ENCODE results near the gene KRTAP16-1. TPM values are rescaled to one million over a fixed set of nuclear protein-coding genes. Genes with fewer than 3 reads are reported as not detected.

Gene KRTAP16-1
- total RNA-seq, 1 experiment from 2014 or later = not detected

DNA sequence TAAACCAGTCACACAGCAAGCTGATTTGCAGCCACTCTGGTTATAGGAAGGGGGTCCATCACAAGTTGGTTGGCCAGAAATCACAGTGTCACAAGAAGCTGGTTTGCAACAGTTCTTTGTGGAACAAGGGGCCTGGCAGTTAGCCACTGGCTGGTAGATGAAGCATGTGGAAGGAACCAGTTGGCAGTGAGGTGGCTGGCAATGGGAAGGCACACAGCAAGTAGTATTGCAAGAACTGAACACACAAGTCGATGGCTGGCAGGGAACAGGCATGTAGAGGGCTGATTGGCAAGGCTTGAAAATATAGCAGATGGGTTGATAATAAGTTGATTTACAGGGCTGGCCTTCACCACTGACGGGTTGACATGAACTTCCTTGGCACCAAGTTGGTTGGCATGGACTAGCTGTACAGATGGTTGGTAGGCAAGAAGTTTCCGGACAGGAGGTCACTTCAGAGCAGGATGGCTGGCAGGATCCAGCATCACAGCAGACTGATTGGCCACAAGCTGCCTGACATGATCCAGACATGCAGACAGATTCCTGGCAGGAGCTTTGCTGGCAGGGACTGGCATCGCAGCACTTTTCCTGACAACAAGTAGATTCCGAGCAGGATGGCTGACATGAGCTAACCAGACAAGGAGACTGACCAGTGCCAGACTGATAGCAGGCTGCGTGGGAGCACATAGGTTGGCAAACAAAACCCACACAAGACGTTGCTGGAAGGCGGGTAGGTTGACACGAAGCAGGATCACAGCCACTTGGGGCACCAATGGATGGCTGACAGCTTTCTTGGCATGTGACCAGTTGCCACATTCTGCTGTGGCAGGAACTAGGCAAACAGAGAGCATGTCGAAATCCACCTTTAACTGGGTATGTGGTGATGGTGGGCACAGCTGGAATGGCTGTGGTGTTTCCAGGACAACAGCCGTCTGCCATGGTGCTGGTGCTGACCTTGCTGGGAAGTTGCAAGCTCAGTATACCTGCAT lies 6.9 kb downstream of the KRTAP16-1 start, which contains the start of gene KRTAP29-1:
KRTAP29-1 (minus strand) TSS at position 936 of the 986 bp plus-strand sequence; CDS start at position 936, 0 bp downstream.
- Histone ChIP-seq H3K4me3 (ENCODE audit: low read length) (no peak within 1 kb of the TSS), H2AFZ (ENCODE audit: low read length) (no peak within 1 kb of the TSS), H3K27me3 (ENCODE audit: low read length) (no peaks in the 10 kb centered on the region), H3K36me3 (ENCODE audit: insufficient read depth, low read length) (no peaks in the 10 kb centered on the region), H3K9ac (ENCODE audit: low read length) (no peak within 1 kb of the TSS), H4K20me1 (ENCODE audit: insufficient read depth, low read depth, low read length) (no peaks in the 10 kb centered on the region), H3K4me2 (ENCODE audit: low read depth, low read length, poor library complexity, severe bottlenecking) (no peak within 1 kb of the TSS), H3K9me2 (replicated peaks; ENCODE audit: insufficient read depth, low read length) (no peaks in the 10 kb centered on the region), H3K27ac (ENCODE audit: low read length) (no peak within 1 kb of the TSS), H3K9me3 (ENCODE audit: low read length) (no peaks in the 10 kb centered on the region), H3K79me2 (ENCODE audit: low read length) (no peaks in the 10 kb centered on the region), H3K4me1 (ENCODE audit: low read length) (no peaks in the 10 kb centered on the region)
- no peak for DNase-seq

DNA sequence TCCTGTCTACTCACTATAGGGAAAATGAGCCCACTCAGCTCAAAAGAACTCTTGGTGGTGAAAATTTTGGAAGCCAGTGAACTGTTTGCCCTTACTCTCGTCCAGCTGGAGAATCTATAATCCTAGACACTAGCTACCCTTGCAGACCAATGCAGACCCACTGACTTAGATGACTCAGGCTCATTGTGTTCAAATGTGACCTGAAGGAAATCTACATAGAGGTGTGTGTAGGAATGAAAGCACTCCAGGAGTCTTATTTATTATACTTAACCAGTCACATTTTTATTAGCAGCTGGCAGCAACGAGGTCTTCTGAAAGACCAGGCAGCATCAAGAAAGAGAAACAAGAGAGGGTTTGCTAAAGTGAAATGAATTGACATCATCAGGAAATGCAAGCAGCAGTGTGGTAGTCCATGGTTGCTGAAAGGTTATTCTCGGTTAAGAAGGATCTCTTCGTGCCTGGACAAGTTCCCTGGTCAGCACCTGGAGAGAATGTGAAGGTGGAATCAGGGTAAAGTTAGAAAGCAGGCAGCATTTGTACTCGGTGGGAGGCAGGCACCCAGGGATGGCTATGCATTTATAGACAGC lies 7.8 kb downstream of the KRTAP16-1 start:
- Histone ChIP-seq H2AFZ (ENCODE audit: low read length) (no peak overlapping the region), H3K79me2 (ENCODE audit: low read length) (no peaks in the 10 kb centered on the region), H3K4me2 (ENCODE audit: low read depth, low read length, poor library complexity, severe bottlenecking) (no peak overlapping the region), H3K27ac (ENCODE audit: low read length) (no peak overlapping the region), H3K36me3 (ENCODE audit: insufficient read depth, low read length) (no peaks in the 10 kb centered on the region), H3K4me3 (ENCODE audit: low read length) (no peak overlapping the region), H3K4me1 (ENCODE audit: low read length) (no peaks in the 10 kb centered on the region), H3K9me3 (ENCODE audit: low read length) (no peaks in the 10 kb centered on the region), H3K9me2 (replicated peaks; ENCODE audit: insufficient read depth, low read length) (no peaks in the 10 kb centered on the region), H3K27me3 (ENCODE audit: low read length) (no peaks in the 10 kb centered on the region), H3K9ac (ENCODE audit: low read length) (no peak overlapping the region), H4K20me1 (ENCODE audit: insufficient read depth, low read depth, low read length) (no peaks in the 10 kb centered on the region)
- DNase-seq = no peak

DNA sequence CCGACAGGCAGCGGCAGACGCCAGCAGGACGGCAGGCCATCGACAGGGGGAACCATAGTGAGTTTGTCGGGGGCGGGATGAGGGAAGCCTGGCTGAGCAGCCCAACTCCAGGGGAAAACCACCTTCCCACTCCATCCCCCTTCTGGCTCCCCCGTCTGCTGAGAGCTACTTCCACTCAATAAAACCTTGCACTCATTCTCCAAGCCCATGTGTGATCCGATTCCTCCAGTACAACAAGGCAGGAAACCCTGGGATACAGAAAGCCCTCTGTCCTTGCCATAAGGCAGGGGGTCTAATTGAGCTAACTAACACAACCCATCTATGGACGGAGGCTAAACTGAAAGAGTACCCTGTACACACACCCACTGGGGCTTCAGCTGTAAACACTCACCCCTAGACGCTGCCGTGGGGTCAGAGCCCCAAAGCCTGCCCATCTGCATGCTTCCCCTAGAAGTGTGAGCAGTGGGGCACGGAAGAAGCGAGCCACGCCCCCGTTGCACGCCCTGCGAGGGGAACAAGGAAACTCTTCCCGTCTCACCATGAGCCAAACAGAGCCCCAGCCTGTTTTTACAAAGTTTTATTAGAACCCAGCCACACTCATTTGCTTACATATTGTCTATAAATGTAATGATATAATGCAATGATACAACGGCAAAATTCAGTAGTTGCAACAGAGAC lies 10.5 kb downstream of the KRTAP16-1 start:
- no peaks in the 10 kb centered on the region for H3K4me1 ChIP-seq (ENCODE audit: low read length)
- no peaks in the 10 kb centered on the region for H3K9me2 ChIP-seq (replicated peaks; ENCODE audit: insufficient read depth, low read length)
- H3K4me2 ChIP-seq (ENCODE audit: low read depth, low read length, poor library complexity, severe bottlenecking) = no peak overlapping the region
- no peaks in the 10 kb centered on the region for H4K20me1 ChIP-seq (ENCODE audit: insufficient read depth, low read depth, low read length)
- no peak overlapping the region for H3K9ac ChIP-seq (ENCODE audit: low read length)
- no peaks in the 10 kb centered on the region for H3K79me2 ChIP-seq (ENCODE audit: low read length)
- no peak overlapping the region for H3K27ac ChIP-seq (ENCODE audit: low read length)
- H3K9me3 ChIP-seq (ENCODE audit: low read length) = no peaks in the 10 kb centered on the region
- H3K27me3 ChIP-seq (ENCODE audit: low read length) = no peaks in the 10 kb centered on the region
- no peaks in the 10 kb centered on the region for H3K36me3 ChIP-seq (ENCODE audit: insufficient read depth, low read length)
- H2AFZ ChIP-seq (ENCODE audit: low read length) = no peak overlapping the region
- no peak for DNase-seq
- no peak overlapping the region for H3K4me3 ChIP-seq (ENCODE audit: low read length)

DNA sequence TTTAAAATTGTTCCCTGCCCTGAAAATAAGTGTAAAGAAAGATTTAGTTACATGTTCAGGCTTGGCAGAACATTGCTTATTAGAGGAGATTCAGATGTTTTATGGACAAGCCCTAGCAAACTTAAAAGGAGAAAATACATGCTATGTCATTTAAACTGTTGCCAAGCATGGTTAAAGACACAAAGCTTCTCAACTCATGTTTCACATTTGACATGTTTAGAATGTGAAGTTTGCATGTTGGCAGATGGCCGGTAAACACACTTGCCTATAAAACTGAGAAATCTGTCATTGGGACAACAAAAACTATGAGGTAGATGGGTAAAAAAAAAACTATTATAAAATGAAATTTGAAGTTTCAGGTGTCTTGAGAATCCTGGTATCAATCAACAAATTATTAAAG lies 12.3 kb downstream of the KRTAP16-1 start:
- H3K4me2 ChIP-seq (ENCODE audit: low read depth, low read length, poor library complexity, severe bottlenecking) = no peak overlapping the region
- H3K9ac ChIP-seq (ENCODE audit: low read length) = no peak overlapping the region
- no peaks in the 10 kb centered on the region for H3K36me3 ChIP-seq (ENCODE audit: insufficient read depth, low read length)
- H3K9me3 ChIP-seq (ENCODE audit: low read length) = no peaks in the 10 kb centered on the region
- H3K9me2 ChIP-seq (replicated peaks; ENCODE audit: insufficient read depth, low read length) = no peaks in the 10 kb centered on the region
- no peaks in the 10 kb centered on the region for H3K79me2 ChIP-seq (ENCODE audit: low read length)
- H3K4me1 ChIP-seq (ENCODE audit: low read length) = no peaks in the 10 kb centered on the region
- DNase-seq = no peak
- no peak overlapping the region for H3K4me3 ChIP-seq (ENCODE audit: low read length)
- H3K27ac ChIP-seq (ENCODE audit: low read length) = no peak overlapping the region
- no peak overlapping the region for H2AFZ ChIP-seq (ENCODE audit: low read length)
- no peaks in the 10 kb centered on the region for H3K27me3 ChIP-seq (ENCODE audit: low read length)
- H4K20me1 ChIP-seq (ENCODE audit: insufficient read depth, low read depth, low read length) = no peaks in the 10 kb centered on the region

DNA sequence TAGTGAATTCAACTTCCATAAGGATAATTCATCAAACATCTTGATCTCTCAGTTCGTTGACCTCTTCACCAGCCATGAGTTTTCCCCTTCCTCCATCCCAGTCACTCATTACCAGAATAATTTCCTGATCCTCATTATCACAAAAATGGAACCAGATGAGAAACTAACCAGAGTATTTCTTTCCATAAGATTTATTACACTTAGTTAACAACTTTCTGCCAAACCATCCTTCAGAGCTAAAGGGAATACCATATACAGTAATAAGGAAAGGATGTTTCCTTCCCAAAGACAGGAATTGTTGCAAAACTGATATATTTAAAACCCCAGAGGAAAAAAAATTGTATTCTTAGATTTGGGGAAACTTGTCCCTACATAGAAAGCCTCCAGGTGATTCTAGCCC lies 15.1 kb downstream of the KRTAP16-1 start:
- Histone ChIP-seq H3K9me3 (ENCODE audit: low read length) (no peaks in the 10 kb centered on the region), H3K27ac (ENCODE audit: low read length) (no peak overlapping the region), H3K27me3 (ENCODE audit: low read length) (no peaks in the 10 kb centered on the region), H3K4me1 (ENCODE audit: low read length) (no peaks in the 10 kb centered on the region), H3K4me3 (ENCODE audit: low read length) (no peak overlapping the region), H3K9me2 (replicated peaks; ENCODE audit: insufficient read depth, low read length) (no peaks in the 10 kb centered on the region), H3K9ac (ENCODE audit: low read length) (no peak overlapping the region), H3K36me3 (ENCODE audit: insufficient read depth, low read length) (no peaks in the 10 kb centered on the region), H3K4me2 (ENCODE audit: low read depth, low read length, poor library complexity, severe bottlenecking) (no peak overlapping the region), H3K79me2 (ENCODE audit: low read length) (no peaks in the 10 kb centered on the region), H4K20me1 (ENCODE audit: insufficient read depth, low read depth, low read length) (no peaks in the 10 kb centered on the region), H2AFZ (ENCODE audit: low read length) (no peak overlapping the region)
- no peak for DNase-seq

DNA sequence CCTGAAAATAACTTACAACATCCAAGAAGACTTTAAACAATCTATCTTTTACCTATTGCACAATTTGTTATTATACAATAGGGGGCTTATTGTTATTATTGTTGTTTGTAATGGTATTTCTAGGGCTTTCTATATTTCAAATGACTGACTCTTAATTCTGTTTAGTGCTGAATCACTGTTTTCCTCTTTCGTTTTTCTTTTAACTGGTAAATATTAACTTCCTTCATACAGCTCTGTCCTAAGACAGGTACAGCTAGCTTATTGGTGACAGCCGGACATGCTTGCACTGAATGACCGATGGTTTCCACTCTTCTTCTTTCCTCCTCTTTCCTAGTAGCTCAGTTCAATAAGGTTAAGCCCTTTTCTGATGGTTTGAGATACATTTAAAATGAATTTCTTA lies 22.1 kb downstream of the KRTAP16-1 start:
- no peaks in the 10 kb centered on the region for H3K9me3 ChIP-seq (ENCODE audit: low read length)
- DNase-seq = no peak
- no peak overlapping the region for H3K4me3 ChIP-seq (ENCODE audit: low read length)
- no peaks in the 10 kb centered on the region for H3K27me3 ChIP-seq (ENCODE audit: low read length)
- H3K4me2 ChIP-seq (ENCODE audit: low read depth, low read length, poor library complexity, severe bottlenecking) = no peak overlapping the region
- H3K79me2 ChIP-seq (ENCODE audit: low read length) = no peaks in the 10 kb centered on the region
- no peaks in the 10 kb centered on the region for H3K36me3 ChIP-seq (ENCODE audit: insufficient read depth, low read length)
- no peaks in the 10 kb centered on the region for H4K20me1 ChIP-seq (ENCODE audit: insufficient read depth, low read depth, low read length)
- no peaks in the 10 kb centered on the region for H3K9me2 ChIP-seq (replicated peaks; ENCODE audit: insufficient read depth, low read length)
- no peak overlapping the region for H3K27ac ChIP-seq (ENCODE audit: low read length)
- no peak overlapping the region for H2AFZ ChIP-seq (ENCODE audit: low read length)
- no peaks in the 10 kb centered on the region for H3K4me1 ChIP-seq (ENCODE audit: low read length)
- no peak overlapping the region for H3K9ac ChIP-seq (ENCODE audit: low read length)

DNA sequence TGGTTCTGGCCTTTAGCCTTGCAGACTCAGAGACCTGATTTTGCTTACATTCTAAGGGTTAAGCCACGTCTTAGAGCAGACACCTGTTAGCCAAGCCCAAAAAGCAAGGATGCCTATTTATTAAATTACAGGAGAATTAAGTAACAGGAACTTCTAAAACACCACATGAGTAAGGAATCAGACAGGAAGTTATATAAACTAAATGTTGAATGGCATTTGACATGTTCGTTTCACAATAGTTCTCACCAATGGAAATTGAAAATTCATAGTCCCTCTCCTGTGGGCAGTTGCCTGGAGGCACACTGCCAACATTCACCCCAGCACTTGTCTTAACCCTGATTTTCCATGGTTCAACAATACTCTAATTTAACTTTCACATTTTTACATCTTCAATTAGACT lies 24.6 kb downstream of the KRTAP16-1 start:
- Histone ChIP-seq H3K9ac (ENCODE audit: low read length) (no peak overlapping the region), H3K4me1 (ENCODE audit: low read length) (no peaks in the 10 kb centered on the region), H3K36me3 (ENCODE audit: insufficient read depth, low read length) (no peaks in the 10 kb centered on the region), H4K20me1 (ENCODE audit: insufficient read depth, low read depth, low read length) (no peaks in the 10 kb centered on the region), H3K79me2 (ENCODE audit: low read length) (no peaks in the 10 kb centered on the region), H3K9me2 (replicated peaks; ENCODE audit: insufficient read depth, low read length) (no peaks in the 10 kb centered on the region), H2AFZ (ENCODE audit: low read length) (no peak overlapping the region), H3K27ac (ENCODE audit: low read length) (no peak overlapping the region), H3K27me3 (ENCODE audit: low read length) (no peaks in the 10 kb centered on the region), H3K4me3 (ENCODE audit: low read length) (no peak overlapping the region), H3K4me2 (ENCODE audit: low read depth, low read length, poor library complexity, severe bottlenecking) (no peak overlapping the region), H3K9me3 (ENCODE audit: low read length) (no peaks in the 10 kb centered on the region)
- DNase-seq = no peak

DNA sequence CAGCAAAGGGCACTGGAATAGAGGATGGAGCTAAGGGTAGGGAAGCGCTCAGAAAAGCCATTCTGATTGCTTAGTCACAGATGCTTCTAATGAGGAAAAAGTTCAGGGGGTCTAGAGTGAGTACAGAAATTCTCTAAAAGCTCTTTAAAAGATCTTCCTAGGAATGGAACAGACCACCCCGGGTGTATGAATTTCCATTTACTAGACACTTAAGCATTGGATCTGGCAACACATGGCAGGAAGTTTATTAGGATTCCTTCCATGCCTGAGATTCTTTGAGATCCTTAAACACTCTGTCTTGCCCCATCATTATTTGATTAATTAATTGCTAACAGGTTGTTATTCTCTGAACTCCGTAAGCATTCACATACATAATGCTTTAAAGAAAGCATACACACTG lies 25.1 kb downstream of the KRTAP16-1 start:
- DNase-seq = no peak
- H3K27ac ChIP-seq (ENCODE audit: low read length) = no peak overlapping the region
- no peak overlapping the region for H3K4me2 ChIP-seq (ENCODE audit: low read depth, low read length, poor library complexity, severe bottlenecking)
- H3K4me1 ChIP-seq (ENCODE audit: low read length) = no peaks in the 10 kb centered on the region
- no peaks in the 10 kb centered on the region for H3K79me2 ChIP-seq (ENCODE audit: low read length)
- H3K9ac ChIP-seq (ENCODE audit: low read length) = no peak overlapping the region
- H3K27me3 ChIP-seq (ENCODE audit: low read length) = no peaks in the 10 kb centered on the region
- H3K36me3 ChIP-seq (ENCODE audit: insufficient read depth, low read length) = no peaks in the 10 kb centered on the region
- H3K9me3 ChIP-seq (ENCODE audit: low read length) = no peaks in the 10 kb centered on the region
- no peaks in the 10 kb centered on the region for H3K9me2 ChIP-seq (replicated peaks; ENCODE audit: insufficient read depth, low read length)
- H4K20me1 ChIP-seq (ENCODE audit: insufficient read depth, low read depth, low read length) = no peaks in the 10 kb centered on the region
- H2AFZ ChIP-seq (ENCODE audit: low read length) = no peak overlapping the region
- H3K4me3 ChIP-seq (ENCODE audit: low read length) = no peak overlapping the region
